ENCODE measurements around the gene ADH7.
"Not testable (repeated sequence)": the region's sequence is repeated elsewhere in the genome, so short reads cannot be mapped to it uniquely, and the experiment has no call there.

Gene ADH7

DNA sequence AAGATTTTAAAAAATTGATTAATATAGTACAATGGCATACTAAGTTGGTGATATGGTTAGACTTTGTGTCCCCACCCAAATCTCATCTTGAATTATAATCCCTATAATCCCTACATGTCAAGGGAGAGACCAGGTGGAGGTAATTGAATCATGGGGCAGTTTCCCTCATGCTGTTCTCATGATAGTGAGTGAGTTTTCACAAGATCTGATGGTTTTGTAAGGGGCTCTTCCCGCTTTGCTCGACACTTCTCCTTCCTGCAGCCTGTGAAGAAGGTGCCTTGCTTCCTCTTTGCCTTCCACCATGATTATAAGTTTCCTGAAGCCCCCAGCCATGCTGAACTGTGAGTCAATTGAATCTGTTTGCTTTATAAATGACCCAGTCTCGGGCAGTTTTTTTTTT lies 20.2 kb downstream of the ADH7 start:
- DNase-seq = not testable (repeated sequence)

GRCh38 chr4:99414401-99414800 lies 20.7 kb downstream of the ADH7 start:
- no peak for DNase-seq

- DNase-seq = no peak
These were observed 22.0 kb downstream of the ADH7 start for GRCh38 chr4:99413140-99413539.

- DNase-seq = no peak
These were observed 24.1 kb downstream of the ADH7 start for GRCh38 chr4:99411041-99411440.

- no peak for DNase-seq
These were observed 25.1 kb downstream of the ADH7 start for GRCh38 chr4:99410075-99410474.

DNA sequence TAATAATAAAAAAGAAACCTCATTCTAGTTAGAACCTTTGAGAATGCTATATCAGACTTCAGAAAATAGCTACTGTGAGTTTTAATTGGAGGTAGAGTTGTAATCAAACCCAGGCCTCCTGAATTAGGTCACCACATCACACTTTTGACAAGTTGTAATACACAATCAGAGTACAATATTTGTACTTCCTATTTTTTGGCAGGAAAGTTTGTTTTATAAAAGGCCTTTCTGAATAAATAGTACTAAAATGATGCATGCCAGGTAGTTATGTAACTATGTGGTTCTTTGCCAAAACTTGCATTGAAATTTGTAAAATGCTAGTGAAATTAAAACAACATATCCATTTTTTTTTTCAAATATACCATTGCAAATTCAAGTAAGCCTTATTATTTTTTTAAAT lies 26.8 kb downstream of the ADH7 start:
- no peak for DNase-seq

DNA sequence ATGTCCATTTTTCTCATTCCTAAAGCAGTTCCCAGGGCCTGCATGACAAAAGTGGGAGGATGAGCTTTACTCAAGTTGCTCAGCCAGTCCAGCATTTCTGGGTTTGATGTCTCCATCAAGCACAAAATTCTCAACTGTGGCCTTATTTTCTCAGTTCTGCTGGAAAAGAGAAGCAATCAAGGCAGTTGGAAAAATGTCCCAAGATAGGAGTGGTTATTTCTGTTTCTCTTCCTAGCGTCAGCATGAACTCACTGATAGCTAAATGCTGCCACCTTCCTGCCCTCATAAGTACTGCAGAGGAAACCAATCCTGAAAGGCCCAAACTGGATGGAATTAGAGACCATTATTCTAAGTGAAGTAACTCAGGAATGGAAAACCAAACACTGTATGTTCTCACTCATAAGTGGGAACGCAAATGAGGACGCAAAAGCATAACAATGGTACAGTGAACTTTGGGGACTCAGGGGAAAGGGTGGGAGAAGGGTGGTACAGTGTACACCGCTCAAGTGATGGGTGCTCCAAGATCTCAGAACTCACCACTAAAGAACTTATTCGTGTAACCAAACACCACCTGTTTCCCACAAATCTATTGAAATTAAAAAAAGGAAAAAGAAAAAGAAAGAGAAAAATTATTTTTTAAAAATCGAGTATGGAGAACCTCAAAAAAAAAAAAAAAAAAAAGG lies 29.6 kb downstream of the ADH7 start:
- peak; percentile 85 for DNase-seq

- no peak for DNase-seq
These were observed 30.4 kb downstream of the ADH7 start for GRCh38 chr4:99404595-99405287.

- DNase-seq = no peak
These were observed 31.6 kb downstream of the ADH7 start for GRCh38 chr4:99403380-99404184.

DNA sequence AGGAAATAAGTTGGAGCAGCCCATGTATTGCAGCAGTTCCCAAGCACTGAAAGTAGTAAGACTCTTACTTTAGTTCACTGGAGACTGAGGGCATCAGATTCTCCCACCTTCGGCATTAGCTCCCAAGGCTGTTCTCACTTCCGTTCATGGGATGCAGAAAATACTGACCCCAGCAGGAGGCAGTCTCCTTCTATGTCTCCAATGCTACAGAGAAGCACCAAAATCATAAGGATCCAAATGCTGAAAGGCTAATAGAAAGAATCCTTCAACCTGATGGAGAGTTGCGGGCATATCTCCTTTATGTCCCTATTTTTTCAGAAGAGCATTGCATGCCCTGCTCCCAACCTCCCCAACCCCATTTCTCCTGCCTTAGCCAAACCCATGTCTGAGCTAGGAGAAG lies 32.4 kb downstream of the ADH7 start:
- no peak for DNase-seq

GRCh38 chr4:99400831-99401230 lies 34.3 kb downstream of the ADH7 start:
- DNase-seq = no peak

GRCh38 chr4:99399017-99399416 lies 36.1 kb downstream of the ADH7 start:
- DNase-seq = no peak

GRCh38 chr4:99395595-99396364 lies 39.4 kb downstream of the ADH7 start:
- DNase-seq = no peak

GRCh38 chr4:99394896-99395295 lies 40.2 kb downstream of the ADH7 start:
- no peak for DNase-seq

GRCh38 chr4:99390055-99390454 lies 45.1 kb downstream of the ADH7 start:
- no peak for DNase-seq

DNA sequence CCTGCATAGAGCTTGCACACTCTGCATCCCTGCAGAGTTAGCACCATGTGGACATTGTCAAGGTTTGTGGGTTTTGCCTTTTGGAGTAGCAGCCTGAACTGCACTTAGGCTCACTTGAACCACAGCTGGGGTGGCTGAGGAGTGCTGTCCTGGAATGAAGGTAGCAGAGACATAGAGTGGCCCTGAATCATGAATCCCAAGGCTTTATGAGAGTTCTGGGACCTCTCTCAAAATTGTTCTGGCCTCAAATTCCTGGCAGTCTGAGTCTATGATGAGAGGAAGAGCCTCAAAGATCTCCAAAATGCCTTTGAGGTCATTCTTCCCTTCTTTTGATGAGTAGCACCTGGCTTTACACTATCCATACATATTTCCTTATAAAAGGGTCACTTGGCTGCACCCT lies 45.5 kb downstream of the ADH7 start:
- DNase-seq = no peak

- peak; percentile 62 for DNase-seq
These were observed 51.2 kb downstream of the ADH7 start for GRCh38 chr4:99383833-99384392.

GRCh38 chr4:99383399-99383798 lies 51.7 kb downstream of the ADH7 start:
- DNase-seq = no peak

DNA sequence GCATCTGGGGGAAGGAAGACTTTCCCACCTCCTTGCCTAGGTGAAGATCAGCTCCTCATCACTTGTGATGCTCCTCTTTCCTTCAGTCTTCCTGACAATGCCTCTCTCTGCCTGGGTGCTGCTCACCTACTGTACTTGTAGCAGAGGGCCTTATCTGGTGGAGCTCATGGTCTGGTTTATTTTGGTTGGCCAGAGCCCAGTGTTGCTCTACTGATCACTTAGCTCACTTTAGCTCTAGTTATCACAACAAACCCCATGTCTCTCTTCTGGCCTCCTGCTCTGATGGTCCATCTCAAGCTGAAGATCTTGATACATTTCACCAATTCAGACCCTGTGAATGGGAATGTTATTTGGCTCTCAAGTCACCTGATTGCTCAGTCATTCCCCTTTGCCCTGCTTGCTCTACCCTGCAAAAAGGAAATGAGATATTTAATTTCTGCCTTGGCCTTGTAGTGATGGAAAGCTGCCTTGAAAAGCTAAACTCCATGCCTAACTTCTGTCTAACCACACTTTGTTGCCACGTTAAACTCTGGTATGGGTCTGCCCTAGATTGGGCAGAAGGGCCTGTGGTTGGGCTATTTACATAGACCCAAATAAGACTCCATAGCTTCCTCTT lies 52.3 kb downstream of the ADH7 start:
- DNase-seq = no peak

GRCh38 chr4:99381588-99382175 lies 53.5 kb downstream of the ADH7 start:
- no peak for DNase-seq

DNA sequence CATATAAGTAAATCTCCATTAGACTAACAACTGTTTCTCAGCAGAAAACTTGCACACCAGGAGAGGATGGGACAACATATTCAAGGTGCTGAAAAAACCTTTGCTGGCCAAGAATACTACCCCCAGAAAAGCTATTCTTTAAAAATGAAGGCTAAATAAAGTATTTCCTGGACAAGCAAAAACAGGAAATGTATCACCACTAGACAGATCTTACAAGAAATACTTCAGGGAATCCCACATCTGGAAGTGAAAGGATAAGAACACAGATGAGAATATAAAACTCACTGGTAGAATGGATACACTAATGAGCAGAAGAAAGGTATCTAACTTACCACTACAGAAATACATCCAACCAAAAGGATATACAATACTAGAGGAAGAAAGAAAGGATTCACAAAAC lies 55.6 kb downstream of the ADH7 start:
- DNase-seq = no peak

DNA sequence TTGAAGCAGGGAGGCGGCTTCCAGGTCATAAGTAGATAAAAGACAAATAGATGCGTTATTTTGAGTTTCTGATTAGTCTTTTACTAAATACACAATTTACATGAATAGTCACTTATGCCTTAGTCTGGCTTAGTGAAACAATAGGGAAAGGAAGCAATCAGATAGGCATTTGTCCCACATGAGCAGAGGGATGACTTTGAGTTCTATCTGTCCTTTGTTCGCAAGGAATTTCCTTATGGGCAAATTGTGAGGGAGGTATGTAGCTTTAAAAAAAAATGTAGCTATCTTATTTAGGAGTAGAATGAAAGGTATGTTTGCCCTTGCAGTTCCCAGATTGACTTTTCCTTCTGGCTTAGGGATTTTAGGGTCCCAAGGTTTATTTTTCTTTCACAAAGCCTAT lies 56.3 kb downstream of the ADH7 start:
- no peak for DNase-seq
